Lower leg skin (tissue), 3 donors: Measurements from ENCODE around the gene RARRES2.

Experiments
- CTCF ChIP-seq, 3 donors: fragments of 450-650 bp; IDR thresholded peaks; one replicate each; pipeline ENCODE4 v1.5.1; 2016; ENCODE audit warnings: antibody characterized with exemption in 3 of 3, mild to moderate bottlenecking in 3 of 3, moderate library complexity in 2 of 3
- POLR2A ChIP-seq, 2 donors: fragments of 450-650 bp; IDR thresholded peaks; one replicate each; pipeline ENCODE4 v1.6.1; 2016 to 2017; ENCODE audit warnings: antibody characterized with exemption in 2 of 2, mild to moderate bottlenecking in 1 of 2, moderate library complexity in 1 of 2

GRCh38 chr7:150311146-150311545, 30.3 kb downstream of the RARRES2 start:
- TF ChIP-seq CTCF (IDR thresholded peaks at IDR 0.05) (no peak), POLR2A (IDR thresholded peaks at IDR 0.05) (no peak)
